GM19193 (cell line): ENCODE measurements around the gene PAMR1.

Experiments
- POLR2A ChIP-seq: IDR thresholded peaks from 4 replicates; pipeline ENCODE4 v1.6.1; 2011; ENCODE audit not compliant: insufficient read depth, insufficient read length; ENCODE audit errors: extremely low read depth

Gene PAMR1, protein sequence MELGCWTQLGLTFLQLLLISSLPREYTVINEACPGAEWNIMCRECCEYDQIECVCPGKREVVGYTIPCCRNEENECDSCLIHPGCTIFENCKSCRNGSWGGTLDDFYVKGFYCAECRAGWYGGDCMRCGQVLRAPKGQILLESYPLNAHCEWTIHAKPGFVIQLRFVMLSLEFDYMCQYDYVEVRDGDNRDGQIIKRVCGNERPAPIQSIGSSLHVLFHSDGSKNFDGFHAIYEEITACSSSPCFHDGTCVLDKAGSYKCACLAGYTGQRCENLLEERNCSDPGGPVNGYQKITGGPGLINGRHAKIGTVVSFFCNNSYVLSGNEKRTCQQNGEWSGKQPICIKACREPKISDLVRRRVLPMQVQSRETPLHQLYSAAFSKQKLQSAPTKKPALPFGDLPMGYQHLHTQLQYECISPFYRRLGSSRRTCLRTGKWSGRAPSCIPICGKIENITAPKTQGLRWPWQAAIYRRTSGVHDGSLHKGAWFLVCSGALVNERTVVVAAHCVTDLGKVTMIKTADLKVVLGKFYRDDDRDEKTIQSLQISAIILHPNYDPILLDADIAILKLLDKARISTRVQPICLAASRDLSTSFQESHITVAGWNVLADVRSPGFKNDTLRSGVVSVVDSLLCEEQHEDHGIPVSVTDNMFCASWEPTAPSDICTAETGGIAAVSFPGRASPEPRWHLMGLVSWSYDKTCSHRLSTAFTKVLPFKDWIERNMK

DNA sequence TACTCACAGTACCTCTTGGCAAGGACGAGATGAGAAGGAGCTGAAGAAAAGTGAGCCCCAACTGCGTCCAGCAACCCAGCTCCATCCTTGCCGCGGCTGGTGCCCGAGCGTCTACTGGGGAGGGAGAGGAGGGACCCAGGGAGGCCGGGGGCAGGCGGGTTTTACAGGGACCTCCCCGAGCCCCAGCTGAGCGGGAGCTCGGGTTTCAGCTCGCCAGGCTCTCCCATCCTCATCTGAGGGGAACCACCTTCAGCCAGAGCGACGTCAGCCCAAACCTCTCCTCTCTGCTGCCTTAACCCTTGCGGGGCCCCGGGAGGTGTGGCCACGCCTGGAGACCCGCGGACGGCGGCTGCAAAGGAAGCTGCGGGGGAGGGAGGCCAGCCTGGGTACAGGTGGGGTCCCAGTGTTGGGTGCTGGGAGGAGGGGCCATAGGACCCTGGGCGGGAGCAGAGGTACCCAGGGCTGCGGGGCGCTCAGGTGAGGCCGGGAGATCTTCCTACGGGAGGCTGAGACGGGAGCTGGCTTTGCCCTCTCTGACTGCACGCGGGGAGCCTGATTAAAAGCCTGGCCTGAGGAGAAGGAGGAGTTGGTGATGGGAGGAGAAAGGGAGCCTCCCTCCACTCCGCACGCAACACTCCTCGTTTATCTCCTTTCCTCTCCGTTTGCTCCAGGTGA is at the start of gene PAMR1:
TSS of gene PAMR1 (minus strand) at position 116 of the 675 bp plus-strand sequence. CDS start at position 85, 31 bp downstream.
- TF ChIP-seq POLR2A = no peak

GRCh38 chr11:35571696-35572095 is 46.3 kb upstream of the PAMR1 start:
- TF ChIP-seq POLR2A = no peak

GRCh38 chr11:35567737-35568465 is 42.5 kb upstream of the PAMR1 start:
- no peak for TF ChIP-seq POLR2A

- TF ChIP-seq POLR2A = no peak
These were observed 41.5 kb upstream of the PAMR1 start for GRCh38 chr11:35566885-35567284.

DNA sequence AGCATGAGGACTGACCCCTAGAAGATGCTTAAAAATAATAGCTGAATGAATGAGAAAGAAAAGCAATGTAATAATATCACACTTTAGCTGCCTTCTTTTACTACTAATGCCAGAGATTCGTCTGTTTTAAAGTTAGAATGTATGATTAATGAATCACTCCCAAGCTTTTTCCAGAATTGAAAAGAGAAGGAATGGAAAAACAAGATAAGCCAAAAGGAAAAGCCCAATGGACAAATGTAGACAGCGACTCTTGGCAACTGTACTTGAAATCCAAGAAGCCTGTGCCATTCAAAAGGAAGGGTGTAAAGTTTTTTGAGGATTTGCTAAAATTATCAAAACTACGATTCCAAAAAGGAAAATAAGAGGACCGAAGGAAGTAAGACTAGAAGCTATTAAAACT is 40.8 kb upstream of the PAMR1 start:
- no peak for TF ChIP-seq POLR2A

DNA sequence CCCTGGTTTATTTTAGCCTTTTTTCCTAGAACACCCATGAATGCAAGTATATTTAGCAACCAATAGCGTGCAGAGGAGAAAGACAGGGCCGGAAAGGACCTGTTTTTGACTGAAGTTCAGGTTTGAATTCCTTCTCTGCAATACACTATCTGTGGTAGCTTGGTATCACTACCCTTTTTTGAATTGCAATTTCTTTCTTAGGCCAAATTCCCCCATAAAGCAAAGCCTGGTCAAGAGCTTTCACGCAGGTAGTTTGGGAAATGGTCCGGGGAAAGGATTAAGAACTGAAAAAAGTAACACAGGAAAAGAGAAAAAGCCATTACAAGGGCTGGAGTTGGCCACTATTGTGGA is 38.8 kb upstream of the PAMR1 start:
- no peak for TF ChIP-seq POLR2A

GRCh38 chr11:35563484-35564244 is 38.2 kb upstream of the PAMR1 start:
- TF ChIP-seq POLR2A = no peak

DNA sequence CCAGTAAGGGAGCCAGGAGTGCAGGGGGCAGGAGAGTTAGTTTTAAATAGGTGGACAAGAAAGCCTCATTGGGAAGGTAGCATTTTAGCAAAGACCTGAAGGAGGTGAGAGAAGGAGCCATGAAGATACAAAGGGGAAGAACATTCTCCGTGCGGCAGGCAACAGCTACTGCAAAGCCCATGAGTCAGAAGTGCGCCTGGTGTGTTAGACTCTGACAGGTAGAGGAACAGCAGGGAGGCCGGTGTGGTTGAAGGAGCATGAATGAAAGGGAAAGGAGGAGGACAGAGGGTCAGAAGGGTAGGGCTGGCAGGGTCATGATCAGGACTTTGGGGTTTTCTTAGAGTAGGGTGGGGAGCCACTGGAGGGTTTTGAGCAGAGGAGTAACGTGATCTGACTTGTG is 34.5 kb upstream of the PAMR1 start:
- TF ChIP-seq POLR2A = no peak

- TF ChIP-seq POLR2A = no peak
These were observed 33.1 kb upstream of the PAMR1 start for GRCh38 chr11:35558513-35558912.

GRCh38 chr11:35555488-35555887 is 30.1 kb upstream of the PAMR1 start:
- TF ChIP-seq POLR2A = no peak

GRCh38 chr11:35554491-35555437 is 29.3 kb upstream of the PAMR1 start:
- no peak for TF ChIP-seq POLR2A

GRCh38 chr11:35553831-35554230 is 28.4 kb upstream of the PAMR1 start:
- no peak for TF ChIP-seq POLR2A

DNA sequence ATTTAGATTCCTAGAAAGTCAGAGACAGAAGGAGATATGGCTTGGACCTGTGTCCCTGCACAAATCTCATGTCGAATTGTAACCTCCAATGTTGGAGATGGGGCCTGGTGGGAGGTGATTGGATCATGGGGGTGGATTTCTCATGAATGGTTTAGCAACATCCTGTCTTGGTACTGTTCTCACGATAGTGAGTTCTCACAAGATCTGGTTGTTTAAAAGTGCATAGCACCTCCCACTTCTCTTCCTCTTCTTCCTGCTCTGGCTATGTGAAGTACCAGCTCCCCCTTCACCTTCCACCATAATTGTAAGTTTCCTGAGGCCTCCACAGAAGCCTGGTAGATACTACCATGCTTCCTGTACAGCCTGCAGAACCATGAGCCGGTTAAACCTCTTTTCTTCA is 27.6 kb upstream of the PAMR1 start:
- TF ChIP-seq POLR2A = no peak
